ENCODE data around the gene CLCN3. TPM values are rescaled to one million over a fixed set of nuclear protein-coding genes. Genes with fewer than 3 reads are reported as not detected.

Gene CLCN3
- total and polyA plus RNA-seq, 10 of the 15 experiments (the other 5 are each of a cell fraction or from before 2014, with no cell fraction given), result 4.0 to 22.8 (median 11.8) TPM

GRCh38 chr4:169757575-169758184 is 137.3 kb downstream of the CLCN3 start, which contains the start of gene HPF1 (continued):
- no peak for TF ChIP-seq IRF5 (IDR thresholded peaks at IDR 0.05; ENCODE audit: borderline replicate concordance)
- TF ChIP-seq CHD2 (IDR thresholded peaks at IDR 0.05; ENCODE audit: borderline replicate concordance, low read depth, low read length), result no peak
- no peak for TF ChIP-seq EGR1 (IDR thresholded peaks at IDR 0.05; ENCODE audit: borderline replicate concordance in 1 of 2, low read depth in 2 of 2, low read length in 2 of 2)
- peak; percentile 68 for TF ChIP-seq E2F4 (IDR thresholded peaks at IDR 0.05; ENCODE audit: low read depth, low read length)
- no peak for TF ChIP-seq MTA2 (IDR thresholded peaks at IDR 0.05; ENCODE audit: low read depth)
- no peak for TF ChIP-seq KAT2A (conservative IDR thresholded peaks at IDR 0.05; ENCODE audit: control insufficient read depth, low read depth, low read length)
- 0 out of 6 replicates have a peak, but pooled peaks of 1 of the 3 experiments have one; percentile 13 for TF ChIP-seq CTCF (IDR thresholded peaks at IDR 0.05 in 2 of 3, conservative IDR thresholded peaks at IDR 0.05 in 1 of 3; ENCODE audit: control insufficient read depth in 2 of 3, extremely low read depth in 1 of 3, insufficient read depth in 1 of 3, low read depth in 3 of 3, low read length in 3 of 3)
- no peak for TF ChIP-seq ZNF274 (IDR thresholded peaks at IDR 0.05; ENCODE audit: insufficient read depth, insufficient read length)
- 0 out of 2 replicates have a peak, but pooled peaks have one; percentile 21 for TF ChIP-seq PAX5 (IDR thresholded peaks at IDR 0.05; ENCODE audit: borderline replicate concordance, low read depth, low read length)
- no peak for TF ChIP-seq MYB (IDR thresholded peaks at IDR 0.05; ENCODE audit: borderline replicate concordance, low read depth, low read length)
- TF ChIP-seq FOXM1 (IDR thresholded peaks at IDR 0.05; ENCODE audit: low read depth, low read length), result no peak
- no peak for TF ChIP-seq POU2F2 (IDR thresholded peaks at IDR 0.05; ENCODE audit: borderline replicate concordance, low read depth, low read length)
- TF ChIP-seq RUNX3 (IDR thresholded peaks at IDR 0.05; ENCODE audit: low read length), result peak; percentile 63
- peak; percentile 86 for TF ChIP-seq EED (IDR thresholded peaks at IDR 0.05; ENCODE audit: low read depth)
- no peak for TF ChIP-seq PBX3 (IDR thresholded peaks at IDR 0.05; ENCODE audit: insufficient replicate concordance, low read depth, low read length)
- TF ChIP-seq SIN3A (IDR thresholded peaks at IDR 0.05; ENCODE audit: low read depth, low read length), result no peak
- TF ChIP-seq ETV6 (conservative IDR thresholded peaks at IDR 0.05 in 1 of 2, IDR thresholded peaks at IDR 0.05 in 1 of 2; ENCODE audit: borderline replicate concordance in 1 of 2, low read depth in 1 of 2), result peak in 1 of 2 experiments; percentile 70; a peak in 2 of 4 replicates
- no peak for TF ChIP-seq RCOR1 (conservative IDR thresholded peaks at IDR 0.05; ENCODE audit: low read depth, low read length)
- no peak for TF ChIP-seq TCF3 (IDR thresholded peaks at IDR 0.05; ENCODE audit: borderline replicate concordance, insufficient read depth, low read depth, low read length)
- TF ChIP-seq NR2F1 (conservative IDR thresholded peaks at IDR 0.05), result 0 out of 2 replicates have a peak, but pooled peaks have one; percentile 12
- peak; percentile 61 for TF ChIP-seq RELB (IDR thresholded peaks at IDR 0.05; ENCODE audit: low read depth)
- TF ChIP-seq YY1 (IDR thresholded peaks at IDR 0.05; ENCODE audit: low read depth, low read length), result 0 out of 2 replicates have a peak, but pooled peaks have one; percentile 62
- no peak for TF ChIP-seq ZNF622 (IDR thresholded peaks at IDR 0.05)
